GM12891 (cell line): ENCODE results near the gene CD83.

ENCODE experiments used
- PAX5 ChIP-seq: IDR thresholded peaks from 2 replicates; pipeline ENCODE4 v1.6.1; 2011; ENCODE audit warnings: low read length, moderate library complexity, mild to moderate bottlenecking; ENCODE audit not compliant: insufficient read depth, severe bottlenecking
- POLR2A ChIP-seq: IDR thresholded peaks from 2 replicates; pipeline ENCODE4 v1.6.1; 2011; ENCODE audit warnings: low read depth, low read length, control low read depth
- POLR2AphosphoS5 ChIP-seq: IDR thresholded peaks from 2 replicates; pipeline ENCODE4 v1.6.1; 2011; ENCODE audit warnings: low read depth, low read length, control low read depth
- POU2F2 ChIP-seq: IDR thresholded peaks from 2 replicates; pipeline ENCODE4 v1.6.1; 2011; ENCODE audit warnings: low read depth, mild to moderate bottlenecking, control low read depth, low read length, moderate library complexity
- TAF1 ChIP-seq: IDR thresholded peaks from 2 replicates; pipeline ENCODE4 v1.6.1; 2011; ENCODE audit warnings: low read depth, low read length, control low read depth

DNA sequence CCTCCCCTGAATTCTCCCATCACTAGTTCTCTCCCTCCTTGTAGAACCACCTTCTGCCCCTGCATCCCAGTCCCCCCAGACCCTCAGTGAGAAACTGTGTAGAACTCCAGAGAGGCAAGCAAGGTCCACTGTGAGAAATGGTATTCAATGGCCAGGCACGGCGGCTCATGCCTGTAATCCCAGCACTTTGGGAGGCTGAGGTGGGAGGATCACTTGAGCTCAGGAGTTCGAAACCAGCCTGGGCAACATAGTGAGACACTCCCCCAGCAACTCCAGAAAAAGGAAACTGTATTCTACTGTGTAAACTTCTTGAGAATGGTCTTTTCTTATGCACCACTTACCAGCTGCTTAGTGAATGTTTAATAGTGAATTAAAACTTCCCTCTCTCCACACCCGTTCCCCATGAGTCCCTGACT is 8.2 kb upstream of the CD83 start:
- TF ChIP-seq POLR2A: no peak
- no peak for TF ChIP-seq POU2F2
- TF ChIP-seq POLR2AphosphoS5: no peak
- TF ChIP-seq TAF1: no peak; the same call in 1 of the 2 replicates
- TF ChIP-seq PAX5: no peak
